Smooth muscle cell (in vitro differentiated cells): ENCODE measurements around the gene CMIP. TPM values are rescaled to one million over a fixed set of nuclear protein-coding genes. Genes with fewer than 3 reads are reported as not detected.

Experiments used
- DNase-seq: peaks from one replicate; lab custom pipeline; 2025; ENCODE audit not compliant: unreplicated experiment; lab: John Stamatoyannopoulos, UW
- H2AFZ ChIP-seq: fragments of 200-600 bp; sonication (generic); 2 replicates; pipeline ENCODE4 v1.6.0; 2016; ENCODE audit warnings: antibody characterized with exemption, low read depth, mild to moderate bottlenecking
- H3F3A ChIP-seq: fragments of 200-600 bp; sonication (generic); 2 replicates; pipeline ENCODE4 v1.6.0; 2017; ENCODE audit warnings: antibody characterized with exemption, low read depth
- H3K27ac ChIP-seq: fragments of 200-600 bp; sonication (generic); 2 replicates; pipeline ENCODE4 v1.5.1; 2016; ENCODE audit warnings: low read depth, mild to moderate bottlenecking
- H3K27me3 ChIP-seq: fragments of 200-600 bp; sonication (generic); 2 replicates; pipeline ENCODE4 v1.6.1; 2016; ENCODE audit warnings: low read depth, mild to moderate bottlenecking
- H3K36me3 ChIP-seq: fragments of 200-600 bp; sonication (generic); 2 replicates; pipeline ENCODE4 v1.5.1; 2016; ENCODE audit warnings: low read depth
- H3K4me1 ChIP-seq: fragments of 200-600 bp; sonication (generic); 2 replicates; pipeline ENCODE4 v1.5.1; 2016; ENCODE audit warnings: low read depth
- H3K4me2 ChIP-seq: fragments of 200-600 bp; sonication (generic); 2 replicates; pipeline ENCODE4 v1.6.0; 2016; ENCODE audit warnings: mild to moderate bottlenecking
- H3K4me3 ChIP-seq: fragments of 200-600 bp; sonication (generic); 2 replicates; pipeline ENCODE4 v1.5.1; 2016; ENCODE audit warnings: mild to moderate bottlenecking
- H3K79me2 ChIP-seq: fragments of 200-600 bp; sonication (generic); 2 replicates; pipeline ENCODE4 v1.6.0; 2016; ENCODE audit warnings: low read depth, mild to moderate bottlenecking
- H3K9ac ChIP-seq: fragments of 200-600 bp; sonication (generic); 2 replicates; pipeline ENCODE4 v1.6.0; 2016; ENCODE audit warnings: low read depth
- H3K9me3 ChIP-seq: fragments of 200-600 bp; sonication (generic); replicated peaks from 2 replicates; pipeline ENCODE4 v1.5.1; 2016; ENCODE audit warnings: low read depth
- H4K20me1 ChIP-seq: fragments of 200-600 bp; sonication (generic); 2 replicates; pipeline ENCODE4 v1.6.0; 2016; ENCODE audit warnings: low read depth
- CTCF ChIP-seq: fragments of 200-600 bp; sonication (generic); IDR thresholded peaks from 2 replicates; pipeline ENCODE4 v1.5.1; 2017; ENCODE audit warnings: borderline replicate concordance, mild to moderate bottlenecking, antibody characterized with exemption; ENCODE audit not compliant: insufficient read depth, poor library complexity, severe bottlenecking
- WGBS: methylation state at CpG from one replicate; pipeline ENCODE4 v1.1.7; 2016; ENCODE audit warnings: low lambda C conversion rate; 5-methylcytosine and 5-hydroxymethylcytosine counted together
- polyA plus RNA-seq: library from polyadenylated mRNA; unstranded; fragments of >200 nt; fragmentation: Nextera tagmentation; extraction: Ambion mirVana; gene quantifications from 2 replicates; pipeline ENCODE4 v1.2.1, GENCODE V29; 2016
- total RNA-seq: library from RNA; depleted of rRNA; stranded (reverse); fragments of >200 nt; gene quantifications from 2 replicates; pipeline ENCODE4 v1.2.3, GENCODE V29; 2014

Gene CMIP
- total and polyA plus RNA-seq, 2 experiments from 2014 or later: 2.5 to 44.5 TPM

DNA sequence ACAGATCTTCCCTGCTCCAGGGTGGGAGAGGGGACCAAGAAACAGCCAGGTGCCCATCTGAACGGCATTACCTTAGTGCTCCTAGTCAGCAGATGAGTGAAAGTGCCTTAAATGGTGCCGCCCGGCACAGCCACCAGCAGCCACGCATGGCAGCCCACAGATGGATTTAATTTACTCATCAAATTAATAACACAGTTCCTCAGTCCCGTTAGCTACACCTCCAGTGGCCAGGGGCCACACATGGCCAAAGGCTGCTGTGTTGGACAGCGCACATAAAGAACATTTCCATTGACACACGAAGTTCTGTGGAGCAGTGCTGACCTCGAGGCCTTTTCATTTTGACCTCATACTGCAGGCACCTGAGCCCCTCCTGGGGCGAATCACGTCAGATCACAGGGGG, 166.3 kb downstream of the CMIP start:
- DNase-seq: no peak
- no peak for TF ChIP-seq CTCF
- peak overlapping the region; percentile 76 for H3K27ac ChIP-seq
- no peak overlapping the region for H2AFZ ChIP-seq
- 95% methylated on average over 10 of the region's 10 CpGs for WGBS
- no peak overlapping the region for H3K4me3 ChIP-seq
- H3K27me3 ChIP-seq: no peaks in the 10 kb centered on the region
- H3F3A ChIP-seq: peaks cover 18% of the 10 kb centered on the region
- no peak overlapping the region for H3K4me2 ChIP-seq
- peaks cover 28% of the 10 kb centered on the region for H3K79me2 ChIP-seq
- H4K20me1 ChIP-seq: peaks cover 61% of the 10 kb centered on the region
- H3K4me1 ChIP-seq: peaks cover 13% of the 10 kb centered on the region
- H3K9ac ChIP-seq: no peak overlapping the region
- H3K36me3 ChIP-seq: no peaks in the 10 kb centered on the region
- no peaks in the 10 kb centered on the region for H3K9me3 ChIP-seq

GRCh38 chr16:81611721-81612120, 167.1 kb downstream of the CMIP start:
- 82% methylated on average over 6 of the region's 6 CpGs for WGBS
- H3K27ac ChIP-seq: no peak overlapping the region

GRCh38 chr16:81612351-81613163, 167.9 kb downstream of the CMIP start:
- H3K9me3 ChIP-seq: no peaks in the 10 kb centered on the region
- H2AFZ ChIP-seq: no peak overlapping the region
- peaks cover 23% of the 10 kb centered on the region for H3F3A ChIP-seq
- H3K36me3 ChIP-seq: no peaks in the 10 kb centered on the region
- H3K79me2 ChIP-seq: peaks cover 15% of the 10 kb centered on the region
- no peak for TF ChIP-seq CTCF
- peaks cover 20% of the 10 kb centered on the region for H3K4me1 ChIP-seq
- H3K4me3 ChIP-seq: no peak overlapping the region
- no peaks in the 10 kb centered on the region for H3K27me3 ChIP-seq
- 84% methylated on average over 17 of the region's 17 CpGs for WGBS
- no peak overlapping the region for H3K9ac ChIP-seq
- no peak overlapping the region for H3K4me2 ChIP-seq
- peaks cover 56% of the 10 kb centered on the region for H4K20me1 ChIP-seq
- no peak overlapping the region for H3K27ac ChIP-seq
- DNase-seq: no peak

More at GRCh38 chr16:81611721-81612120, 167.1 kb downstream of the CMIP start:
- Histone ChIP-seq H3K4me2 (no peak overlapping the region), H3K9me3 (no peaks in the 10 kb centered on the region), H3K36me3 (no peaks in the 10 kb centered on the region), H3K79me2 (peaks cover 20% of the 10 kb centered on the region), H3K4me1 (peaks cover 20% of the 10 kb centered on the region), H4K20me1 (peaks cover 54% of the 10 kb centered on the region), H3K4me3 (no peak overlapping the region), H3F3A (peaks cover 24% of the 10 kb centered on the region), H2AFZ (no peak overlapping the region), H3K27me3 (no peaks in the 10 kb centered on the region), H3K9ac (no peak overlapping the region)
- no peak for TF ChIP-seq CTCF
- no peak for DNase-seq

DNA sequence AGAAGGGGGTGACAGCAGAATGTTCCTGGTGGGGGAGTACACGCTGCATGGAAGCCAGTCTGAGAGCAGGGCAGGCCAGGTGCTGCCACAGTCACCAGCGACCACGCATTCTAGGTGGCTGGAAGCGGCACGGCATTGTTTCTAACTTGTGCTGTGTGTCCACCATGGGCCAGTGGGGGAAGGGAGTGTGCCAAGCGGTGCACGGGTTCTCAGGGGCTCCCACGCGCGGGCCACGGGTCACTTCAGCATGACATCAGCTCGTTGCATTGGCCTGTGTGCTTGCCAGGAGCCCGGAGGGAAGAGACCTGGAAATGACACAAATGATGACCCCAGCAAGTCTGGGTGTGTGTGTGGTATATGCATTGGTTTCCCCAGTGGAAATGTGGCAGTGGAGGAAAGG, 169.6 kb downstream of the CMIP start:
- DNase-seq: no peak
- H3K27me3 ChIP-seq: no peaks in the 10 kb centered on the region
- no peak overlapping the region for H2AFZ ChIP-seq
- peaks cover 14% of the 10 kb centered on the region for H3K4me1 ChIP-seq
- H3K9me3 ChIP-seq: no peaks in the 10 kb centered on the region
- no peak overlapping the region for H3K4me2 ChIP-seq
- H3K79me2 ChIP-seq: peaks cover 29% of the 10 kb centered on the region
- TF ChIP-seq CTCF: no peak
- H4K20me1 ChIP-seq: peaks cover 56% of the 10 kb centered on the region
- H3F3A ChIP-seq: peaks cover 13% of the 10 kb centered on the region
- H3K27ac ChIP-seq: no peak overlapping the region
- H3K4me3 ChIP-seq: no peak overlapping the region
- H3K9ac ChIP-seq: no peak overlapping the region
- WGBS: 95% methylated on average over 13 of the region's 13 CpGs
- no peaks in the 10 kb centered on the region for H3K36me3 ChIP-seq
